Calu3 (cell line): ENCODE measurements around the gene ZNF343. TPM values are rescaled to one million over a fixed set of nuclear protein-coding genes. Genes with fewer than 3 reads are reported as not detected.

Experiments used
- BruUV-seq: library from RNA; stranded (reverse); fragments of 400-500 nt; replicated peaks from 2 replicates; lab custom pipeline; 2021; lab: Mats Ljungman, UMichigan
- CTCF ChIA-PET: fragments of 300-600 bp; sonication (Branson Sonifier 250); formaldehyde crosslinking; loops from one replicate; lab custom pipeline; 2022; ENCODE audit warnings: antibody characterized with exemption; lab: Charles Lee
- DNase-seq: peaks from one replicate; pipeline ENCODE4 v3.0.0; 2022
- H3K27ac Mint-ChIP-seq: one replicate; pipeline ENCODE4 v1.8.0; 2022; ENCODE audit warnings: mixed read lengths; ENCODE audit not compliant: unreplicated experiment
- H3K27me3 Mint-ChIP-seq: one replicate; pipeline ENCODE4 v1.8.0; 2022; ENCODE audit warnings: mixed read lengths; ENCODE audit not compliant: unreplicated experiment
- H3K36me3 Mint-ChIP-seq: one replicate; pipeline ENCODE4 v1.8.0; 2022; ENCODE audit warnings: mild to moderate bottlenecking, moderate library complexity, mixed read lengths; ENCODE audit not compliant: insufficient read depth, unreplicated experiment
- H3K4me1 Mint-ChIP-seq: one replicate; pipeline ENCODE4 v1.8.0; 2022; ENCODE audit warnings: mild to moderate bottlenecking, low read depth, mixed read lengths; ENCODE audit not compliant: unreplicated experiment
- H3K4me3 Mint-ChIP-seq: one replicate; pipeline ENCODE4 v1.8.0; 2022; ENCODE audit warnings: mild to moderate bottlenecking, low read depth, moderate library complexity, mixed read lengths; ENCODE audit not compliant: unreplicated experiment
- H3K9me3 Mint-ChIP-seq: one replicate; pipeline ENCODE4 v1.8.0; 2022; ENCODE audit warnings: low read depth, mixed read lengths; ENCODE audit not compliant: unreplicated experiment
- intact Hi-C: fragments of 100-400 bp; cut with micrococcal nuclease; formaldehyde crosslinking; loops from one replicate; pipeline ENCODE4 v1.10.0; 2022; ENCODE audit not compliant: unreplicated experiment
- total RNA-seq: library from RNA; stranded (reverse); gene quantifications from 2 replicates; pipeline ENCODE4 v1.2.3, GENCODE V29; 2022
- TF ChIP-seq, protein P1 (sequence below): fragments of 200-600 bp; IDR thresholded peaks from one replicate; pipeline ENCODE4 v1.8.0; 2022; ENCODE audit warnings: antibody characterized with exemption; ENCODE audit not compliant: unreplicated experiment

The ZNF343 gene
- total RNA-seq, 1 experiment from 2014 or later = 6.5 TPM

DNA sequence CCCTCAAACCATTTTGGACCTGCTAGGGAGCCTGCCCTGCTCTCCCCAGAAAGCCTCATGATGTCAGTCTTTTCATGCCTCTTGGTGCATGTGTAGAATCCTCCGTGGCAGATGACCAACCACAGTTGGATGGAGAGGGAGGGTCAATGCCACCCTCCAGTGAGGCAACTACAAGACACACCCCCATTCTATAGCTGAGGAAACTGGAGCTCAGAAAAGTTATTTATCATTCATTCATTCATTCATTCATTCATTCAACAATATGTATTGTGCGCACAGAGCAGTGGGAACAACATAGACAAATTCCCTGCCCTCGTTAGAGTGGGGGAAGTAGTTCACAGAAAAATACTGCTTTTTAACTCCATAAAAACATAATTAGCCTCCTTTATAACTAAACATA, 54.9 kb downstream of the ZNF343 start:
- Mint-ChIP-seq H3K4me1 (no peaks in the 10 kb centered on the region), H3K9me3 (no peaks in the 10 kb centered on the region), H3K36me3 (no peaks in the 10 kb centered on the region), H3K4me3 (no peak overlapping the region), H3K27me3 (peaks cover 26% of the 10 kb centered on the region), H3K27ac (no peak overlapping the region)
- intact Hi-C loops = loop anchor here (2.0 kb wide), 2 partner anchors 33 to 247 kb away; no protein-coding TSS in a partner anchor
- CTCF ChIA-PET = no interaction called here
- DNase-seq = no peak
- no TSS peak for BruUV-seq
- TF ChIP-seq, protein P1, sequence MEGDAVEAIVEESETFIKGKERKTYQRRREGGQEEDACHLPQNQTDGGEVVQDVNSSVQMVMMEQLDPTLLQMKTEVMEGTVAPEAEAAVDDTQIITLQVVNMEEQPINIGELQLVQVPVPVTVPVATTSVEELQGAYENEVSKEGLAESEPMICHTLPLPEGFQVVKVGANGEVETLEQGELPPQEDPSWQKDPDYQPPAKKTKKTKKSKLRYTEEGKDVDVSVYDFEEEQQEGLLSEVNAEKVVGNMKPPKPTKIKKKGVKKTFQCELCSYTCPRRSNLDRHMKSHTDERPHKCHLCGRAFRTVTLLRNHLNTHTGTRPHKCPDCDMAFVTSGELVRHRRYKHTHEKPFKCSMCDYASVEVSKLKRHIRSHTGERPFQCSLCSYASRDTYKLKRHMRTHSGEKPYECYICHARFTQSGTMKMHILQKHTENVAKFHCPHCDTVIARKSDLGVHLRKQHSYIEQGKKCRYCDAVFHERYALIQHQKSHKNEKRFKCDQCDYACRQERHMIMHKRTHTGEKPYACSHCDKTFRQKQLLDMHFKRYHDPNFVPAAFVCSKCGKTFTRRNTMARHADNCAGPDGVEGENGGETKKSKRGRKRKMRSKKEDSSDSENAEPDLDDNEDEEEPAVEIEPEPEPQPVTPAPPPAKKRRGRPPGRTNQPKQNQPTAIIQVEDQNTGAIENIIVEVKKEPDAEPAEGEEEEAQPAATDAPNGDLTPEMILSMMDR = no peak

GRCh38 chr20:2451939-2452732, 56.6 kb downstream of the ZNF343 start:
- CTCF ChIA-PET = interaction anchor here (2.3 kb wide), 1 partner anchor 244 kb away, joined by 15 read pairs; no protein-coding TSS in a partner anchor
- Mint-ChIP-seq H3K4me3 (no peak overlapping the region), H3K27me3 (peaks cover 26% of the 10 kb centered on the region), H3K27ac (no peak overlapping the region), H3K4me1 (no peaks in the 10 kb centered on the region), H3K9me3 (no peaks in the 10 kb centered on the region), H3K36me3 (no peaks in the 10 kb centered on the region)
- peak; percentile 79 for DNase-seq
- TF ChIP-seq, protein P1 = peak; percentile 61
- no TSS peak for BruUV-seq
- intact Hi-C loops = loop anchor here (2.0 kb wide), 2 partner anchors 31 to 245 kb away; no protein-coding TSS in a partner anchor

DNA sequence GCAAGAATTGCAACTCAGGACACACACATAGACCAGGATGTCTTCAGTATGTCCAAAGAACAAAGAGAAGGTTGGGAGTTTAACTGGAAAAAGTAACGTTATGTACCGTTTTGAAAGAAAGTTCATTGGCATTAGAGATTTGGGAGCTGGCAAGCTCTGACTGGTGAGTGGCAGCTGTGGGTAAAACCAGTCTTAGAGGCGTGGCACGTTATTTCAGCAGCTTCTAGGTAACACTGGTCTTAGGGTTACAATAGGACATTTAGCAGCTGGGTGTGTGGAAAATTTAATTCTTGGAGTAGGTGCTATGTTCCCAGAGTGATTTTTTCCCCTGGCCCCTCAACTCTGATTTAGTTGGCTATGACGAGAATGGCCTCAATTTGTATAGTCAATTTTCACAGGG, 57.3 kb downstream of the ZNF343 start:
- CTCF ChIA-PET = interaction anchor here (2.3 kb wide), 1 partner anchor 244 kb away, joined by 15 read pairs; no protein-coding TSS in a partner anchor
- peaks cover 26% of the 10 kb centered on the region for H3K27me3 Mint-ChIP-seq
- H3K9me3 Mint-ChIP-seq = no peaks in the 10 kb centered on the region
- intact Hi-C loops = no loop called here
- H3K27ac Mint-ChIP-seq = no peak overlapping the region
- no peak for DNase-seq
- no peak overlapping the region for H3K4me3 Mint-ChIP-seq
- no peaks in the 10 kb centered on the region for H3K4me1 Mint-ChIP-seq
- TF ChIP-seq, protein P1 = no peak
- no TSS peak for BruUV-seq
- H3K36me3 Mint-ChIP-seq = no peaks in the 10 kb centered on the region

DNA sequence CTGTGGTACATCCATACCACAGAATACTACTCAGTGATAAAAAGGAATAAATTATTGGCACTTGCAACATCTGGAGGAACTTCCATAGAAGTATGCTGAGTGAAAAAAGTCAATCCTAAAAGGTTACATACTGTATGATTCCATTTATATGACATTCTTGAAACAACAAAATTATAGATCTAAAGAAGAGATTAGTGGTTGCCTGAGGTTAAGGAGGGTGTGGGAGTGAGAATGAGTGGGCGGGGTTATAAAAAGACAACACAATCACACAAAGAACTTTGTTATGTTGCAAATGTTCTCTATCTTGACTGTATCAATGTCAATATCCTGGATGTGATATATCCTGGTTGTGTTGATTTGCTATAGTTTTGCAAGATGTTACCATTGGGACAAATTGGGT, 59.3 kb downstream of the ZNF343 start:
- Mint-ChIP-seq H3K4me1 (no peaks in the 10 kb centered on the region), H3K4me3 (no peak overlapping the region), H3K27me3 (peaks cover 26% of the 10 kb centered on the region), H3K36me3 (no peaks in the 10 kb centered on the region), H3K9me3 (no peaks in the 10 kb centered on the region), H3K27ac (no peak overlapping the region)
- DNase-seq = no peak
- CTCF ChIA-PET = no interaction called here
- BruUV-seq = no TSS peak
- intact Hi-C loops = no loop called here
- TF ChIP-seq, protein P1 = no peak
